Fibroblast of lung (primary cell): ENCODE measurements around the gene RABEPK. TPM values are rescaled to one million over a fixed set of nuclear protein-coding genes. Genes with fewer than 3 reads are reported as not detected.
"Not testable (repeated sequence)": the region's sequence is repeated elsewhere in the genome, so short reads cannot be mapped to it uniquely, and the experiment has no call there.

Source experiments
- DNase-seq, 2 donors: peaks; one replicate each; pipeline versions ENCODE4 v3.0.0 to v3.0.0-alpha.2; 2010; ENCODE audit warnings: low read depth in 2 of 2
- H2AFZ ChIP-seq: 2 replicates; pipeline ENCODE4 v1.5.1; 2012; ENCODE audit warnings: low read length, control low read depth, inconsistent platforms
- H3K27ac ChIP-seq: 2 replicates; pipeline ENCODE4 v1.5.1; 2011; ENCODE audit warnings: low read length, control low read depth; ENCODE audit not compliant: insufficient read depth
- H3K27me3 ChIP-seq: 2 replicates; pipeline ENCODE4 v1.5.1; 2011; ENCODE audit warnings: mild to moderate bottlenecking, low read length; ENCODE audit not compliant: control insufficient read depth, insufficient read depth
- H3K36me3 ChIP-seq: 2 replicates; pipeline ENCODE4 v1.5.1; 2011; ENCODE audit warnings: low read length; ENCODE audit not compliant: control insufficient read depth, insufficient read depth
- H3K4me1 ChIP-seq: 2 replicates; pipeline ENCODE4 v1.5.1; 2011; ENCODE audit warnings: low read length; ENCODE audit not compliant: control insufficient read depth, insufficient read depth; ENCODE audit errors: extremely low read depth
- H3K4me2 ChIP-seq: 2 replicates; pipeline ENCODE4 v1.5.1; 2011; ENCODE audit warnings: low read length, control low read depth; ENCODE audit not compliant: insufficient read depth; ENCODE audit errors: extremely low read depth
- H3K4me3 ChIP-seq, 4 experiments: fragments of 200-600 bp in 1 of 4; sonication (generic) in 1 of 4; replicated peaks in 1 of 4; 2 replicates each; pipeline ENCODE4 v1.5.1; 2011 to 2016; ENCODE audit warnings: low read length in 4 of 4, low read depth in 3 of 4, mild to moderate bottlenecking in 3 of 4, control low read depth in 2 of 4, inconsistent platforms in 1 of 4, mixed read lengths in 1 of 4; ENCODE audit not compliant: insufficient read depth in 1 of 4; ENCODE audit errors: control extremely low read depth in 1 of 4
- H3K79me2 ChIP-seq: 2 replicates; pipeline ENCODE4 v1.5.1; 2012; ENCODE audit warnings: mild to moderate bottlenecking, low read length, inconsistent platforms; ENCODE audit not compliant: control insufficient read depth, insufficient read depth
- H3K9ac ChIP-seq: 2 replicates; pipeline ENCODE4 v1.5.1; 2011; ENCODE audit warnings: mild to moderate bottlenecking, low read length, control low read depth; ENCODE audit not compliant: insufficient read depth
- H3K9me3 ChIP-seq: 2 replicates; pipeline ENCODE4 v1.5.1; 2012; ENCODE audit warnings: low read depth, low read length; ENCODE audit not compliant: control insufficient read depth, insufficient read depth
- H4K20me1 ChIP-seq: 2 replicates; pipeline ENCODE4 v1.5.1; 2011; ENCODE audit warnings: low read length; ENCODE audit not compliant: control insufficient read depth, insufficient read depth; ENCODE audit errors: extremely low read depth
- EZH2 ChIP-seq: IDR thresholded peaks from 2 replicates; pipeline ENCODE4 v1.5.1; 2012; ENCODE audit warnings: low read length, control low read depth, mild to moderate bottlenecking; ENCODE audit errors: missing control alignments
- polyA plus RNA-seq, 2 donors: library from polyadenylated mRNA; depleted of rRNA in 1 of 2; stranded (reverse) in 1 of 2; unstranded in 1 of 2; fragments of >200 nt; gene quantifications; 2 replicates each; pipeline ENCODE4 v1.2.1, GENCODE V29; 2011 to 2012; ENCODE audit warnings: missing spikeins in 1 of 2
- total RNA-seq: library from RNA; depleted of rRNA; stranded (reverse); fragments of >200 nt; gene quantifications from 2 replicates; pipeline ENCODE4 v1.2.1, GENCODE V29; 2014
- TF ChIP-seq, protein P1 (sequence below), 2 donors: IDR thresholded peaks in 1 of 2; conservative IDR thresholded peaks in 1 of 2; 1 replicate in 1 of 2; 2 replicates in 1 of 2; pipeline ENCODE4 v1.5.1; 2011 to 2012; ENCODE audit warnings: low read length in 2 of 2, control low read depth in 1 of 2, inconsistent platforms in 1 of 2, low read depth in 1 of 2, mild to moderate bottlenecking in 1 of 2

Gene RABEPK
- total and polyA plus RNA-seq, 2 donors (not counting 1 experiment from before 2014, with no cell fraction given) = 29.8 to 37.3 TPM

DNA sequence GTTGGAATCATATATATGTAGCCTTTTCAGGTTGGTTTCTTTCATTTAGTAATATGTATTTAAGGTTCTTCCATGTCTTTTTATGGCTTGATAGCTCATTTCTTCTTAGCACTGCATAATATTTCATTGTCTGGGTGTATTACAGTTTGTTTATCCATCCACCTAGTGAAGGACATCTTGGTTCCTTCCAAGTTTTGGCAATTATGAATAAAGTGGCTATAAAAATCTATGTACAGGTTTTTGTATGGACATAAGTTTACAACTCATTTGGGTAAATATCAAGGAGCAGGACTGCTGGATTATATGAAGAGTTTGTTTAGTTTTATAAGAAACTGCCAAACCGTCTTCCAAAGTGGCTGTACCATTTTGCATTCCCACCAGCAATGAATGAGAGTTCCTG lies 22.5 kb upstream of the RABEPK start:
- Histone ChIP-seq H3K36me3 (no peaks in the 10 kb centered on the region), H3K4me3 (no peak overlapping the region), H3K27me3 (no peaks in the 10 kb centered on the region), H3K9me3 (no peaks in the 10 kb centered on the region), H3K27ac (no peak overlapping the region), H3K4me1 (peaks cover 2% of the 10 kb centered on the region), H3K4me2 (no peak overlapping the region), H2AFZ (no peak overlapping the region), H4K20me1 (no peaks in the 10 kb centered on the region), H3K79me2 (peaks cover 68% of the 10 kb centered on the region), H3K9ac (no peak overlapping the region)
- DNase-seq = no peak
- no peak for TF ChIP-seq EZH2
- TF ChIP-seq, protein P1, sequence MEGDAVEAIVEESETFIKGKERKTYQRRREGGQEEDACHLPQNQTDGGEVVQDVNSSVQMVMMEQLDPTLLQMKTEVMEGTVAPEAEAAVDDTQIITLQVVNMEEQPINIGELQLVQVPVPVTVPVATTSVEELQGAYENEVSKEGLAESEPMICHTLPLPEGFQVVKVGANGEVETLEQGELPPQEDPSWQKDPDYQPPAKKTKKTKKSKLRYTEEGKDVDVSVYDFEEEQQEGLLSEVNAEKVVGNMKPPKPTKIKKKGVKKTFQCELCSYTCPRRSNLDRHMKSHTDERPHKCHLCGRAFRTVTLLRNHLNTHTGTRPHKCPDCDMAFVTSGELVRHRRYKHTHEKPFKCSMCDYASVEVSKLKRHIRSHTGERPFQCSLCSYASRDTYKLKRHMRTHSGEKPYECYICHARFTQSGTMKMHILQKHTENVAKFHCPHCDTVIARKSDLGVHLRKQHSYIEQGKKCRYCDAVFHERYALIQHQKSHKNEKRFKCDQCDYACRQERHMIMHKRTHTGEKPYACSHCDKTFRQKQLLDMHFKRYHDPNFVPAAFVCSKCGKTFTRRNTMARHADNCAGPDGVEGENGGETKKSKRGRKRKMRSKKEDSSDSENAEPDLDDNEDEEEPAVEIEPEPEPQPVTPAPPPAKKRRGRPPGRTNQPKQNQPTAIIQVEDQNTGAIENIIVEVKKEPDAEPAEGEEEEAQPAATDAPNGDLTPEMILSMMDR (conservative IDR thresholded peaks at IDR 0.05 in 1 of 2, IDR thresholded peaks at IDR 0.05 in 1 of 2; ENCODE audit: low read depth in 1 of 2, low read length in 2 of 2) = no peak

DNA sequence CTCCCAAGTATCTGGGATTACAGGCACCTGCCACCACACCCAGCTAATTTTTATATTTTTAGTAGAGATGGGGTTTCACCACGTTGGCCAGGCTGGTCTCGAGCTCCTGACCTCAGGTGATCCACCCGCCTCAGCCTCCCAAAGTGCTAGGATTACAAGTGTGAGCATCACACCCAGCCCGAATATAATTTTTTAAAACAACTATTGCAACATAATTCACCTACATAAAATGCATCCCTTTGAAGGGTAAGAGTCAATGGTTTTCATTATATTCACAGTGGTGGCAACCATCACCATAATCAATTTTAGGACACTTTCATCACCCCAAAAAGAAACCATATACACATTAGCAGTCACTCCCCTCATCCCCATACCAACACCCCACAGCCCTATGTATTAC lies 20.6 kb upstream of the RABEPK start:
- not testable (repeated sequence) for H3K4me2 ChIP-seq, H2AFZ ChIP-seq, H3K27ac ChIP-seq, H3K4me1 ChIP-seq, H3K4me3 ChIP-seq, H3K27me3 ChIP-seq, DNase-seq, H3K36me3 ChIP-seq, H3K9me3 ChIP-seq, H3K9ac ChIP-seq, H4K20me1 ChIP-seq
- peaks cover 77% of the 10 kb centered on the region for H3K79me2 ChIP-seq

DNA sequence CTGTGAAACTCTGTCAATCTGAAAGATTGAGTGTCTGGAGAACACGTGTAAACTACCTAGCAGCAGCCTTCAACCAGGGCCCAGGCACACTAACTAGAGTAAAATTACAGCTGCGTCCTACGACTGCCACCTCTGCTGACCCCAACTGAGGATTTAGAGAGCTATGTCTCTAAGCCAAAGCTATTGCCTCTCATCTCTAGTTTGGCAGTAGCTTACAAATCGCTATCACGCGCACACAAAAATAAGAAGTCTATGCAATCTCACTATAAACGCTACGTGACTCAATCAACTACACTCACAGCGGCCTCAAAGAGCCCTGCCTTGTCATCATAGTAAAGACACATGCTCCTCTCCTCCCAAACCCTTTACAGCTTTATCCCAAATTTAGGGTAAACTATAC lies 19.5 kb upstream of the RABEPK start:
- H4K20me1 ChIP-seq = no peaks in the 10 kb centered on the region

DNA sequence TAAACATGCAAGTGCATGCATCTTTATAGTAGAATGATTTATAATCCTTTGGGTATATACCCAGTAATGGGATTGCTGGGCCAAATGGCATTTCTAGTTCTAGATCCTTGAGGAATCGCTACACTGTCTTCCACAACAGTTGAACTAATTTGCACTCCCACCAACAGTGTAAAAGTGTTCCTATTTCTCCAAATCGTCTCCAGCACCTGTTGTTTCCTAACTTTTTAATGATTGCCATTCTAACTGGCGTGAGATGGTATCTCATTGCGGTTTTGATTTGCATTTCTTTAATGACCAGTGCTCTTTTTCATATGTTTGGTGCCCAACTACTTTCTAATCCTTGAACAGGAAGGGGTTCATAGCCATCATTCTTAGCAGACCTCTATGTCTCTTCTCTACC lies 18.6 kb upstream of the RABEPK start:
- H3K36me3 ChIP-seq, H3K4me1 ChIP-seq, H2AFZ ChIP-seq, H3K27ac ChIP-seq, H3K4me2 ChIP-seq, H4K20me1 ChIP-seq, DNase-seq, H3K27me3 ChIP-seq, H3K9me3 ChIP-seq, H3K9ac ChIP-seq, H3K4me3 ChIP-seq: not testable (repeated sequence)
- peaks cover 84% of the 10 kb centered on the region for H3K79me2 ChIP-seq

More for the DNA sequence above, 19.5 kb upstream of the RABEPK start:
- no peak for TF ChIP-seq EZH2
- TF ChIP-seq, protein P1 (conservative IDR thresholded peaks at IDR 0.05 in 1 of 2, IDR thresholded peaks at IDR 0.05 in 1 of 2; ENCODE audit: low read depth in 1 of 2, low read length in 2 of 2) = no peak
- Histone ChIP-seq H3K9ac (no peak overlapping the region), H3K36me3 (no peaks in the 10 kb centered on the region), H2AFZ (no peak overlapping the region), H3K27me3 (no peaks in the 10 kb centered on the region), H3K4me2 (no peak overlapping the region), H3K9me3 (no peaks in the 10 kb centered on the region), H3K27ac (no peak overlapping the region), H3K79me2 (peaks cover 83% of the 10 kb centered on the region), H3K4me1 (peaks cover 2% of the 10 kb centered on the region), H3K4me3 (no peak overlapping the region)
- no peak for DNase-seq
